B cell (primary cell): Measurements from ENCODE around the gene CNTN4. TPM values are rescaled to one million over a fixed set of nuclear protein-coding genes. Genes with fewer than 3 reads are reported as not detected.

Experiments
- ATAC-seq: fragments of 200-7000 bp; cut with Tn5 transposase; one replicate; pipeline ENCODE4 v1.10.0; 2021; ENCODE audit warnings: low read depth, mild to moderate bottlenecking, moderate number of reproducible peaks, moderate library complexity
- CTCF ChIA-PET: fragments of 350-600 bp; sonication (Branson Sonifier 250); formaldehyde crosslinking; loops from one replicate; lab custom pipeline; 2021; ENCODE audit warnings: antibody characterized with exemption, inconsistent platforms; lab: Charles Lee
- POLR2A ChIA-PET: fragments of 350-600 bp; sonication (Branson Sonifier 250); formaldehyde crosslinking; loops from one replicate; lab custom pipeline; 2021; ENCODE audit warnings: antibody characterized with exemption; lab: Charles Lee
- DNase-seq: peaks from one replicate; pipeline ENCODE4 v3.0.0; 2013
- H2AFZ ChIP-seq: 2 replicates; pipeline ENCODE4 v1.6.1; 2012; ENCODE audit warnings: mild to moderate bottlenecking, low read depth, low read length; ENCODE audit not compliant: insufficient read depth, poor library complexity, severe bottlenecking
- H3K27ac ChIP-seq, 2 donors: 1 replicate in 1 of 2; 2 replicates in 1 of 2; pipeline ENCODE4 v1.5.1; 2012 to 2013; ENCODE audit warnings: low read length in 2 of 2, mild to moderate bottlenecking in 2 of 2, moderate library complexity in 1 of 2
- H3K27me3 ChIP-seq, 4 experiments: fragments of 200-600 bp in 1 of 4; sonication (generic) in 1 of 4; replicated peaks in 1 of 4; 1 replicate in 2 of 4; 2 replicates in 2 of 4; pipeline versions ENCODE4 v1.6.1 to v1.7.0; 2013 to 2016; ENCODE audit warnings: low read length in 3 of 4, mild to moderate bottlenecking in 2 of 4, mixed read lengths in 1 of 4, moderate library complexity in 1 of 4; ENCODE audit not compliant: insufficient read depth in 4 of 4, control insufficient read depth in 3 of 4; ENCODE audit errors: control extremely low read depth in 1 of 4
- H3K36me3 ChIP-seq, 2 experiments: replicated peaks in 1 of 2; 1 replicate in 1 of 2; 2 replicates in 1 of 2; pipeline versions ENCODE4 v1.6.1 to v1.7.1; 2013; ENCODE audit warnings: low read length in 1 of 2; ENCODE audit not compliant: insufficient read depth in 2 of 2, control insufficient read depth in 1 of 2; ENCODE audit errors: control extremely low read depth in 1 of 2, extremely low read depth in 1 of 2
- H3K4me1 ChIP-seq, 2 donors: fragments of 200-600 bp in 1 of 2; sonication (generic) in 1 of 2; 1 replicate in 1 of 2; 2 replicates in 1 of 2; pipeline versions ENCODE4 v1.5.1 to v1.6.1; 2013 to 2017; ENCODE audit warnings: low read length in 2 of 2; ENCODE audit not compliant: control insufficient read depth in 2 of 2, insufficient read depth in 2 of 2
- H3K4me2 ChIP-seq: replicated peaks from 2 replicates; pipeline ENCODE3; 2012; ENCODE audit warnings: mild to moderate bottlenecking, low read depth, low read length; ENCODE audit not compliant: poor library complexity, severe bottlenecking
- H3K4me3 ChIP-seq, 5 experiments: fragments of 200-600 bp in 1 of 5; sonication (generic) in 1 of 5; 1 replicate in 3 of 5; 2 replicates in 2 of 5; pipeline versions ENCODE4 v1.5.1 to v1.7.0; 2011 to 2016; ENCODE audit warnings: low read length in 4 of 5, mild to moderate bottlenecking in 4 of 5, low read depth in 2 of 5, control low read depth in 1 of 5, moderate library complexity in 1 of 5; ENCODE audit not compliant: insufficient read depth in 1 of 5; ENCODE audit errors: control extremely low read depth in 1 of 5, extremely low read depth in 1 of 5
- H3K79me2 ChIP-seq: fragments of 200-600 bp; sonication (generic); one replicate; pipeline ENCODE4 v1.6.0; 2016; ENCODE audit warnings: low read length; ENCODE audit not compliant: control insufficient read depth, insufficient read depth
- H3K9ac ChIP-seq: fragments of 200-600 bp; sonication (generic); 2 replicates; pipeline ENCODE4 v1.6.1; 2017; ENCODE audit warnings: mild to moderate bottlenecking, low read length, moderate library complexity
- H3K9me3 ChIP-seq, 3 donors: one replicate each; pipeline versions ENCODE4 v1.6.1 to v1.7.1; 2013; ENCODE audit warnings: low read length in 2 of 3; ENCODE audit not compliant: control insufficient read depth in 2 of 3, insufficient read depth in 1 of 3; ENCODE audit errors: control extremely low read depth in 1 of 3
- H4K20me1 ChIP-seq: 2 replicates; pipeline ENCODE4 v1.6.0; 2012; ENCODE audit warnings: mild to moderate bottlenecking, low read length; ENCODE audit not compliant: insufficient read depth, control insufficient read depth, poor library complexity, severe bottlenecking
- H3K27ac Mint-ChIP-seq: one replicate; pipeline ENCODE4 v1.8.0; 2021; ENCODE audit warnings: mixed read lengths
- H3K27me3 Mint-ChIP-seq: one replicate; pipeline ENCODE4 v1.8.0; 2021; ENCODE audit warnings: mixed read lengths
- H3K4me1 Mint-ChIP-seq: one replicate; pipeline ENCODE4 v1.8.0; 2021; ENCODE audit warnings: mixed read lengths
- H3K4me3 Mint-ChIP-seq: one replicate; pipeline ENCODE4 v1.8.0; 2021; ENCODE audit warnings: mixed read lengths
- H3K9me3 Mint-ChIP-seq: one replicate; pipeline ENCODE4 v1.8.0; 2022; ENCODE audit warnings: mixed read lengths; ENCODE audit not compliant: insufficient read depth
- EZH2 ChIP-seq: IDR thresholded peaks from 2 replicates; pipeline ENCODE4 v1.6.1; 2012; ENCODE audit warnings: borderline replicate concordance, low read depth, mild to moderate bottlenecking, moderate library complexity, low read length; ENCODE audit not compliant: insufficient read depth, poor library complexity, severe bottlenecking
- WGBS: methylation state at CpG from one replicate; pipeline ENCODE4 v1.1.5; 2013; ENCODE audit warnings: missing lambda C conversion rate; ENCODE audit not compliant: insufficient coverage; 5-methylcytosine and 5-hydroxymethylcytosine counted together
- intact Hi-C: fragments of 100-400 bp; cut with micrococcal nuclease; formaldehyde crosslinking; loops from one replicate; pipeline ENCODE4 v1.10.0; 2022
- polyA plus RNA-seq: library from polyadenylated mRNA; depleted of rRNA; stranded (reverse); fragments of >200 nt; gene quantifications from 2 replicates; pipeline ENCODE4 v1.2.3, GENCODE V29; 2012
- total RNA-seq, 2 donors: library from RNA; stranded (reverse); fragments of 120-200 nt in 1 of 2; gene quantifications; 1 replicate in 1 of 2; 2 replicates in 1 of 2; pipeline versions ENCODE4 v1.2.3 to v1.2.4, GENCODE V29; 2013 to 2022
- TF ChIP-seq, protein P1 (sequence below): fragments of 200-600 bp; IDR thresholded peaks from one replicate; pipeline ENCODE4 v1.8.0; 2022; ENCODE audit warnings: antibody characterized with exemption, mild to moderate bottlenecking

CNTN4 gene
- total and polyA plus RNA-seq, 2 donors (not counting 1 experiment from before 2014, with no cell fraction given), result 0.05 TPM; not detected in 1

DNA sequence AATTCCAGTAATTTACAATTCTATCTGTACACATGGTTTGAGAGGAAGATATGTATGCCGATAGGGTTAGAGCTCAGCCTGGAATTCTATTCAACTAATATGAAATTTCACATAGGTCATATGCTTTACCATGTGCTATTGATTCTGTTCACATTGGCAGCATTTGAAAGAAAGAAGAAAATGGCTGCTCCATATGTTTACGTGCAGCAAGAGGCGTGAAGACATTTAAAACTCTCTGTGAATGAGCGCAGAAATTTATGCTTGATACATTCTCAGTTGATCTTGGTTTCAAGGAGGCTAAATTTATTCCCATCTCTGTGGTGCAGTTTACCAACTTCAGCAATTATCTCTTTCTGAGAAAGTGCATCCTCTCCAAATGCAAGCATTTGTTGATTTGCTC lies 478.9 kb downstream of the CNTN4 start:
- H3K27me3 ChIP-seq, result no peaks in the 10 kb centered on the region
- no peak overlapping the region for H3K27ac ChIP-seq
- ChIA-PET POLR2A (no interaction called here), CTCF (no interaction called here)
- DNase-seq, result no peak
- no peaks in the 10 kb centered on the region for H3K4me1 ChIP-seq
- no peak overlapping the region for H3K4me2 ChIP-seq
- H3K27ac Mint-ChIP-seq, result no peak overlapping the region
- no peak overlapping the region for H3K9ac ChIP-seq
- H4K20me1 ChIP-seq, result no peaks in the 10 kb centered on the region
- H3K4me1 Mint-ChIP-seq, result no peaks in the 10 kb centered on the region
- no peaks in the 10 kb centered on the region for H3K9me3 ChIP-seq
- no peaks in the 10 kb centered on the region for H3K27me3 Mint-ChIP-seq
- intact Hi-C loops, result no loop called here
- no peak overlapping the region for H2AFZ ChIP-seq
- H3K4me3 Mint-ChIP-seq, result no peak overlapping the region
- WGBS, result 100% methylated on average over 1 of the region's 4 CpGs
- TF ChIP-seq, protein P1, sequence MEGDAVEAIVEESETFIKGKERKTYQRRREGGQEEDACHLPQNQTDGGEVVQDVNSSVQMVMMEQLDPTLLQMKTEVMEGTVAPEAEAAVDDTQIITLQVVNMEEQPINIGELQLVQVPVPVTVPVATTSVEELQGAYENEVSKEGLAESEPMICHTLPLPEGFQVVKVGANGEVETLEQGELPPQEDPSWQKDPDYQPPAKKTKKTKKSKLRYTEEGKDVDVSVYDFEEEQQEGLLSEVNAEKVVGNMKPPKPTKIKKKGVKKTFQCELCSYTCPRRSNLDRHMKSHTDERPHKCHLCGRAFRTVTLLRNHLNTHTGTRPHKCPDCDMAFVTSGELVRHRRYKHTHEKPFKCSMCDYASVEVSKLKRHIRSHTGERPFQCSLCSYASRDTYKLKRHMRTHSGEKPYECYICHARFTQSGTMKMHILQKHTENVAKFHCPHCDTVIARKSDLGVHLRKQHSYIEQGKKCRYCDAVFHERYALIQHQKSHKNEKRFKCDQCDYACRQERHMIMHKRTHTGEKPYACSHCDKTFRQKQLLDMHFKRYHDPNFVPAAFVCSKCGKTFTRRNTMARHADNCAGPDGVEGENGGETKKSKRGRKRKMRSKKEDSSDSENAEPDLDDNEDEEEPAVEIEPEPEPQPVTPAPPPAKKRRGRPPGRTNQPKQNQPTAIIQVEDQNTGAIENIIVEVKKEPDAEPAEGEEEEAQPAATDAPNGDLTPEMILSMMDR, result no peak
- TF ChIP-seq EZH2, result no peak
- no peak overlapping the region for H3K4me3 ChIP-seq
- no peak for ATAC-seq
- no peaks in the 10 kb centered on the region for H3K9me3 Mint-ChIP-seq
- H3K36me3 ChIP-seq, result no peaks in the 10 kb centered on the region
- H3K79me2 ChIP-seq, result no peaks in the 10 kb centered on the region

DNA sequence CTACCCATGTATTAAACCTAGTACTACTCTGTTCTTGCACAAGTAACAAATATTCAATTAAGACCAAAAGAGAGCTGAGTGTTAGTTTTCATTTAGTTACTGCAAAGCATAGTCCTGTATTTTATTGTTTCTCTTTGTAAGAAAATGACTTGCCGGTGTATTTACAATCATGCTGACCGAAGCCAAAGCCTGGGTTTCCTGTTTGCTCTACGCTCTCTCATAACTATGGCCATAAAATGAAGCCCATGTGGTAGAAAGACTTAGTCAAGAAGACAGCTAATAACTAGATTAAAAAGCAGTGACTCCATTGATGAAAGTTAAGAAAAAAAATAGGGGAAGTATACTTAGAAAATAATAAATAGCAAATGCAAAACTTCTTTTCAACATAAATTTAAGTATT lies 479.9 kb downstream of the CNTN4 start:
- Histone ChIP-seq H3K36me3 (no peaks in the 10 kb centered on the region), H3K4me3 (no peak overlapping the region), H3K27ac (no peak overlapping the region), H2AFZ (no peak overlapping the region), H3K9me3 (no peaks in the 10 kb centered on the region), H3K9ac (no peak overlapping the region), H4K20me1 (no peaks in the 10 kb centered on the region), H3K4me2 (no peak overlapping the region), H3K4me1 (no peaks in the 10 kb centered on the region), H3K79me2 (no peaks in the 10 kb centered on the region), H3K27me3 (no peaks in the 10 kb centered on the region)
- H3K27ac Mint-ChIP-seq, result no peak overlapping the region
- ChIA-PET CTCF (no interaction called here), POLR2A (no interaction called here)
- H3K27me3 Mint-ChIP-seq, result no peaks in the 10 kb centered on the region
- H3K4me3 Mint-ChIP-seq, result no peak overlapping the region
- DNase-seq (no peak), ATAC-seq (no peak)
- no peaks in the 10 kb centered on the region for H3K4me1 Mint-ChIP-seq
- TF ChIP-seq, protein P1, result no peak
- TF ChIP-seq EZH2, result no peak
- WGBS, result 65% methylated on average over 2 of the region's 3 CpGs
- no peaks in the 10 kb centered on the region for H3K9me3 Mint-ChIP-seq
- intact Hi-C loops, result no loop called here
